ENCODE data around the gene CPA1.
"Not testable (repeated sequence)": the region's sequence is repeated elsewhere in the genome, so short reads cannot be mapped to it uniquely, and the experiment has no call there.

Gene CPA1

DNA sequence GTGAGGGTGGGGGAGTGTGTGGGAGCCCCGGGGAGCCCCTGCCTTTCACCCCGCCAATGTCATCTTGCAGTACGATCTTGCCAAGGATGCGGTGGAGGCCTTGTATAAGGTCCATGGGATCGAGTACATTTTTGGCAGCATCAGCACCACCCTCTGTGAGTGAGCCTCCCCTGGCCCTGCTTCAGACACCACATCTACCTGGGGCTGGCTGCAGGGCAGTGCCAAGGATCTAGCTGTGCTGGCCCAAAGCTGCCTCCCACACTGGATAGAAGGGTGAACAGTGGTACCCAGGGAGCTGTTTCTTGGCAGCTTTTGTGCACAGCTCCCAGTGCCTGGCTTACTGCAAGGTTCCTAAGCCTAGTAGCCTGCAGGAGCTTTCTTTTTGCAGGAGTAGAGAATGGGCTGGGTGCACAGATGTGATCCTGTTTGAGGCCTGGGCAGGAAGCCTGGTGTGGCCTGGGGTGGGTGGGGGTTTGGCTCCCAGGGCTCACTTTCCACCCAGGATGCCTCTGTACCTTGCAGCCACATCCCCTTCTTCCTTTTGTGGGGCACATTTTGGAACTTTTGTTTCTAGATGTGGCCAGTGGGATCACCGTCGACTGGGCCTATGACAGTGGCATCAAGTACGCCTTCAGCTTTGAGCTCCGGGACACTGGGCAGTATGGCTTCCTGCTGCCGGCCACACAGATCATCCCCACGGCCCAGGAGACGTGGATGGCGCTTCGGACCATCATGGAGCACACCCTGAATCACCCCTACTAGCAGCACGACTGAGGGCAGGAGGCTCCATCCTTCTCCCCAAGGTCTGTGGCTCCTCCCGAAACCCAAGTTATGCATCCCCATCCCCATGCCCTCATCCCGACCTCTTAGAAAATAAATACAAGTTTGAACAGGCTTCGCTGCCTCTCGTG, 12.2 kb upstream of the CPA1 start:
- in situ Hi-C loops (cut with HindIII; ENCODE audit: low pct_ligation_motif_present, low pct_unique_long_range_greater_than_20kb, low sequenced_read_pairs) = no loop called here
- DNase-seq = no peak

DNA sequence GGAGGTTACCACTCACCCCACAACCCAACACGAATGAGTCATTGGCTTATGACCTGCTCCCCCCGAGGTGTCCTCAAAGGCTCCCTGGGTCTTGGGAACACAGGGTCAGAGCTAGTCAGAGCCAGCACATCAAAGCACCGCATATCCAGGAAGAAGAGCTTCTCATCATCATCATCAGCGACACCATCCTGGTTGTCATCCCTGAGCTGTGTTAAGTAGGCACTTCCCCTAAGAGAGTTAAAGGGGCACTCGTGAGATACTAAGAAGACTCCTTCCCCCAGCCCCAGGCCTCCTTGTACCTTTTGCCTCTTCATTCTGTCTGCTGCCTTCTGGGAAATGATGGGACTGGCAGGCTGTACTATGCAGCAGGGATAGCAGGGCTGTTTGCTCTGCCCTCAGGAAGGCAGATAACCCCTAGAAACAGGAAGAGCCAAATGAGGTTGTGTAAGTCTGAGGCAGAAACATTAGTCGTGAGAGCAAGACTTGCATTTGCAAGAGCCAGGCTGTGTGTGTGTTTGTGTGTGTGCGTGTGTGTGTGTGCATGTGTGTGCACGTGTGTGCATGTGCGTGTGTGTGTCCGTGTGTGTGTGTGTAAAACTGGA, 11.1 kb upstream of the CPA1 start:
- in situ Hi-C loops (cut with HindIII; ENCODE audit: low pct_ligation_motif_present, low pct_unique_long_range_greater_than_20kb, low sequenced_read_pairs) = no loop called here

DNA sequence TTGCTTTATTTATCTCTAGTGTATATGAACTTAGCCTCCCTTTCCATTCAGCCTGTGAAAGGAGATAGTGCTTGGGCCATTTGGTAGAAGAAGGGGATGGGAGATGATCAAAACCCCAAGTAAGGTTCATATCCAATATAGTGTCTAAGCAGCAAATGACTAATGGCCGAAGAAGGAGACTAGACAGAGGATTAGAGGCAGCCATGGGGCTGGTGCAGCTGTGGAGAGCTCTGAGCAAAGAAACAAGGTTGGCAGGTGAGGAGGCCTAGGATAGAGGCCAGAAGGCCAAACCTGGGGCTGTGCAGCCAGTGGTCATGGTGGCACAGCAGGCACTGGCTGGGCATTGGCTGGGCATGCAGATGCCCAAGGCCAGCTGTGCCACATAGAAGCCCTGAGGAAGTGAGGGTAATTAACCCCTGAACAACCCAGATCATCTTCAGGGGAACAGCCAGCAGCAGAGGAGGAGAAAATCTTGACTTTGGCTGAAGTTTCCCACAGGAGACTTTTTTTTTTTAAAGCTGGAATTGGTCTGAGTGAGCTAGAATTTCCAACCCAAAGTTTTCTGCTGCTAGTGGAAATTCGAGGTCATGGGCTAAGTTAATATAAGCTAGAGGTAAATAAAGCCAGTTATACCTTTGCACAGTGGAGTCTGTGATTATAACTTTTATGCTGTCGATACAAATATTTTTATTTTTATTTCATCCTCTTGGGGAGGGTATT, 10.3 kb upstream of the CPA1 start:
- no peak for DNase-seq
- in situ Hi-C loops (cut with HindIII; ENCODE audit: low pct_ligation_motif_present, low pct_unique_long_range_greater_than_20kb, low sequenced_read_pairs) = no loop called here

More for the DNA sequence above, 11.1 kb upstream of the CPA1 start:
- peak; percentile 18 for DNase-seq

DNA sequence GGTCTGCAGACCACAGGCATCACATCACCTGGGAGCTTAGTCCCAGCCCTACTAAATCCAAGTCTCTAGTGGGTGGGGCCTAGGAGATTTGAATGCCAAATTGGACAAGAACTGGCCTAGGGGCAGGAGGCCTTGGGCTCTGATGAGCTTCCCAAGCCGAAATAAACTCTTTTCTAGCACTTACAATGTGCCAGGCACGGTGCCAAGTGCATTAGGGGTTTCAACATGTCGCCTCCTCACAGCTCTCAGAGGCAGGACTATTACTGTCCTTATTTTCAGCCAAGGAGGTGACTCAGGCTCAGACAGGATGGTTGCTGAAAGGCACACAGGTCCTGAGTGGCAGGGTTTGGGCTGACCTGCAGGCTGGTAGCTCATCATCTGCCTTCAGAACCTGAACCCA, 9.2 kb upstream of the CPA1 start:
- no peak for DNase-seq
- in situ Hi-C loops (cut with HindIII; ENCODE audit: low pct_ligation_motif_present, low pct_unique_long_range_greater_than_20kb, low sequenced_read_pairs) = no loop called here

DNA sequence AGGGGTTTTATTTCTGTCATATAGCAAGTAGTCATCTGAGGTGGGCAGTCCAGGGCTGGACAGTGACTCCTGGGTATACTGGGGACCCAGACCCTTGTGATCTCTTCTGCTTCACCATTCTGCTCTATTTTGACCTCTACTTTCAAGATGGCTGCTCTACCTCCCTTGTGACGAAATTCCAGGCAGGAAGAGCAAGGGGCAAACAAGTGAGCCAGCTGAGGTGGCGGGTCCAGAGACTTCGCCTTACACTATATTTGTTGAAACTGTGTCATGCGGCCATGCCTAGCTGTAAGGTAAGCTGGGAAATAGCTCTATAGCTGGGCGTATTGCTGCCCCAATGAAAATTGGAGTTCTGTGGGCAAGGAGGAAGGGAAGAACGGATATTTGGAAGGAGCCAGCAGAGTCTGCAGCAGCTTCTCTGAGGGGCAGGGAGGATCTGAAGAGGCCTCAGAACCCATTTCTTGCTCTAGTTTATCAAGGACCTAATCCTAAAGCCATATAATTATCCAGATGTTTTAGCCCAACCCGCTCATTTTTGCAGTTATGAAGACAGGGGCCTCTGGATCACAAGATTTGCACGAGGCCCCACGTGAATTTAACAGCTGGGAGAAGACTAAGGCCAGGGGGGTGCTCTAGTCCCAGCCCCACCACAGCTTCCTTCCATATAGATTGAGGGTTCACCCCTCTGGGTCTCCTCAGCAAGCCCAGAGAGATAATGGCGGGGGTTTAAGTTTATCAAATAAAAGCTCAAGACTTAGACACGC, 7.7 kb upstream of the CPA1 start:
- no peak for DNase-seq
- in situ Hi-C loops (cut with HindIII; ENCODE audit: low pct_ligation_motif_present, low pct_unique_long_range_greater_than_20kb, low sequenced_read_pairs) = no loop called here

DNA sequence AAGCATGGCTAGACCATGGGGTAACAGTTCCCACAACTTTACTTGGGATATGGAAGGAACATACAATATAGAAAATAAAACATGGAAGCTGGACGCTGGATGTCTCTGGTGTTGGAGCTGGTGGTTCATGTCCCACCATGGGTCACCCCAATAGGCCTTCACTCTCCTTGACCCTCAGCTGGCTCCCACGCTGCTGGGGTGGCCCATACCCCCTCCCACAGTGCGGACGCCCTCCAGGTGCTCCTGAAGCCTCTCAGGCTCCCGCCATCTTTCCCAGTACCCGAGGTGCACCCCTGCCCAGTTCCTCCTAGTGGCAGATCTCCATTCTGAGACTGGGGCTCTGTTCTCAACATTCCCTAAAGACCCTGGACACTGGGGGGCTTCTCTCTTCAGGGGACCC, 5.8 kb upstream of the CPA1 start:
- no peak for DNase-seq
- in situ Hi-C loops (cut with HindIII; ENCODE audit: low pct_ligation_motif_present, low pct_unique_long_range_greater_than_20kb, low sequenced_read_pairs) = no loop called here

DNA sequence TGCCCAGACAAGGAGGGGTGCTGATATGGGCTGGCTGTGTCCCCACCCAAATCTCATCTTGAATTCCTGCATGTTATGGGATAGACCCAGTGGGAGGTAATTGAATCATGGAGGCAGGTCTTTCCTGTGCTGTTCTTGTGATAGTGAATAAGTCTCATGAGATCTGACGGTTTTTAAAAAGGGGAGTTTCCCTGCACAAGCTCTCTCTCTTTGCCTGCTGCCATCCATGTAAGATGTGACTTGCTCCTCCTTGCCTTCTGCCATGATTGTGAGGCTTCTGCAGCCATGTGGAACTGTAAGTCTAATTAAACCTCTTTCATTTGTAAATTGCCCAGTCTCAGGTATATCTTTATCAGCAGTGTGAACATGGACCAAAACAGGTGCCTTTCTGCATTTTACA, 3.8 kb upstream of the CPA1 start:
- DNase-seq; in situ Hi-C loops (cut with HindIII; ENCODE audit: low pct_ligation_motif_present, low pct_unique_long_range_greater_than_20kb, low sequenced_read_pairs): not testable (repeated sequence)

DNA sequence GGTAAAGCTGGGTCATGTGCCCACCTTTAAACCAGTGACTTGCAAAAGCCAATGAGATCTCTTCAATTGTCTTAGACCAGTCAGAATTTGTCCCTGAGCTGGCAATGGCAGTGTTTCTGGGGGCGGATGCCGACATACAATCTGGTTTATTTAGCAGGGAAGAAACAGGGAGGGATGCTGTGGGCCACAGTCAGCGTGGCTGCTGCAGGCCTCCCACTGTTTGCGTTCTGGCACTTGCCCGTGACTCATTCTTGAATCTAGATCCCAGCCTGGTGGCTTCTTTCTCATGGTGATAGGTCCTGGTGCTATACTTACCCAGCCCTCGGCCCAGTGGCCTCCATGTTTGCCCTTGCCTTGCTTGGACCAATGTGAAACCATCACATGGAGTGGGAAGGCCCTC, 3.1 kb upstream of the CPA1 start:
- in situ Hi-C loops (cut with HindIII; ENCODE audit: low pct_ligation_motif_present, low pct_unique_long_range_greater_than_20kb, low sequenced_read_pairs) = no loop called here
- no peak for DNase-seq

DNA sequence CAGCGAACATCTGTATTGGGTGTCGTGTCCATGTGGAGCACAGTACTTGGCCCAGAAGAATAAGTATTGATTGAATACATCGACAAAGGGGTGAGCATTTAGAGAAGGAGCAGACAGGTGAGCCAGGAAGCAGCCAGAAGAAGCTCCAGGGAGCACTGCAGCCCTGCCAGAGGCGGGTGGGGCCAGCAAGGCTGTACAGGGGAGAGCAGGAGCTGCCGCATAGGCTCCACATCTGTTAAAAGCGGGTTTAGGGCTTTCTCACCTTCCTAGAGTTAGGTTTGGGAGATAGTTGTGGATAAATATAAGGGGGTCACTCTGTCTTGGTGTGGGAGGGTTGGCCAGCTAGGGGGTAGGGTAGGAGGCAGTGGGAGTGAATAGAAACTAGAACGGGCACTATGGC, 1.3 kb upstream of the CPA1 start:
- in situ Hi-C loops (cut with HindIII; ENCODE audit: low pct_ligation_motif_present, low pct_unique_long_range_greater_than_20kb, low sequenced_read_pairs) = no loop called here
- no peak for DNase-seq

DNA sequence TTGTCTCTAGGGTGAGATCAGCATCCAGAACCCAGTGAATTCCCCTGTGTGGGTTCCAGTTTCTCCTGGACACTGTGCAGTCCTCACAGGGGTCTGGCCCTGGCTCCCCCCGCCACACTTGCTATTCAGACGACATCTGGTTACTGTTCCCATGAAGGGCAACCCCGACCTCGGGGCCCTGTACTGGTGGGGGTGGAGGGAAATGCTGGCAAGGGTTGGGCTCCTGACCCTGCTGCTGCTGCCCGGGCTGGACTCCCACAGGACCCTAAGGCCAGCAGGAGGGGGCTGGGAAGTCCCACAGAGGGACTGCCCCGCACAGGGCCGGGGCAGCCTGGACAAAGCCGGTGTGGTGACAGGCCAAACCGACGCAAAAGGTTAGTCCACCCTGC, 768 bp upstream of the CPA1 start:
- no peak for DNase-seq
- in situ Hi-C loops (cut with HindIII; ENCODE audit: low pct_ligation_motif_present, low pct_unique_long_range_greater_than_20kb, low sequenced_read_pairs) = no loop called here

DNA sequence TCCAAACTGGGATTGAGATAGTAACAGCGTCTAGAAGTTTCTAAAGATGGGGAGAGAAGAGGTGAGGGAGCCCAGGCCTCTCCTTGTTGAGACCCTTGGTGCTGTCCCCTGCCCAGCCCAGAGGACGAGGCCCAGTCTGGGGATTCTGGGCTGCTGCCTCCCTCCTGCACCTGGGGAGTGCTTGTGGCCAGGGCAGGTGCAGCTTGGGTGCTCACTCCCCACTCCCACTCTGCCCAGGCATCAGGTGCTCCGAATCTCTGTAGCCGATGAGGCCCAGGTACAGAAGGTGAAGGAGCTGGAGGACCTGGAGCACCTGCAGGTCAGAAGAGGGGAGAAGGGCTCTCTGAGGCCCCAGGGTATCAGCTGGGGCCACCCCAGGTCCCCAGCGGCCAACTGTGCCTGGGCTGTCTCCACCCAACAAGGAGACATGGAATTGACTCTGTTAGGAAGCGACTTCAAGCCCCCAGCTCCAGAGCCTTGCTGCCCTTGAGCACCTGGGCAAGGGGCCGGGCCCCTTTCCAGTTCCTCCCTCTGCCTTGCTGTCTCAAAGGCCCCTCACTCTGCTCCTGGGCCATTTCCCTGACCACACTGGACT, 664 bp downstream of the CPA1 start:
- in situ Hi-C loops (cut with HindIII; ENCODE audit: low pct_ligation_motif_present, low pct_unique_long_range_greater_than_20kb, low sequenced_read_pairs) = no loop called here

DNA sequence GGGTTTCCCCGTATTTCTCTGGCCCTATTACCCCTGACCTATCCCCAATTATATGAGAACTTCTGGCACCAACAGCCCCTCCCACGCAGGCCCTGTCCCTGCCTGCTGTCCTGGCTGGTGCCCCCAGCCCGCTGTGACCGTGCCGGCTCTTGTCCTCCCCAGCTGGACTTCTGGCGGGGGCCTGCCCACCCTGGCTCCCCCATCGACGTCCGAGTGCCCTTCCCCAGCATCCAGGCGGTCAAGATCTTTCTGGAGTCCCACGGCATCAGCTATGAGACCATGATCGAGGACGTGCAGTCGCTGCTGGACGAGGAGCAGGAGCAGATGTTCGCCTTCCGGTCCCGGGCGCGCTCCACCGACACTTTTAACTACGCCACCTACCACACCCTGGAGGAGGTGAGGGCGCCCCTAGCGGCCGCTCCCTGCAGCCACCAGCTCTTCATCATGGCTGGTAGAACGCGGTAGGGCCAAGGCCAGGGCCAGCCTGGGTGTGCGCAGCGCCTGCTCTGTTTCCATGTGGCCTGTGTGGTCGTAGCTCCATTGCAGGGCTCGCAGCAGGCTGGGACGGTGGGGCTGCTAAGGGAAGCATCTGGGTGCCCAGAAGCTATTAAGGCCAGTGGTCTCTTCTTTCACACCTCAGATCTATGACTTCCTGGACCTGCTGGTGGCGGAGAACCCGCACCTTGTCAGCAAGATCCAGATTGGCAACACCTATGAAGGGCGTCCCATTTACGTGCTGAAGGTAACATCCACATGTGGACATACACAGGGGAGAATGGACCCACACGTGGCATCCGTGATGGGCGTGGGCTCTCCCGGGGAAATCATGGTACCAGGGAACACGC, 1.4 kb downstream of the CPA1 start:
- no peak for DNase-seq
- in situ Hi-C loops (cut with HindIII; ENCODE audit: low pct_ligation_motif_present, low pct_unique_long_range_greater_than_20kb, low sequenced_read_pairs) = no loop called here

More for the DNA sequence above, 664 bp downstream of the CPA1 start:
- no peak for DNase-seq

DNA sequence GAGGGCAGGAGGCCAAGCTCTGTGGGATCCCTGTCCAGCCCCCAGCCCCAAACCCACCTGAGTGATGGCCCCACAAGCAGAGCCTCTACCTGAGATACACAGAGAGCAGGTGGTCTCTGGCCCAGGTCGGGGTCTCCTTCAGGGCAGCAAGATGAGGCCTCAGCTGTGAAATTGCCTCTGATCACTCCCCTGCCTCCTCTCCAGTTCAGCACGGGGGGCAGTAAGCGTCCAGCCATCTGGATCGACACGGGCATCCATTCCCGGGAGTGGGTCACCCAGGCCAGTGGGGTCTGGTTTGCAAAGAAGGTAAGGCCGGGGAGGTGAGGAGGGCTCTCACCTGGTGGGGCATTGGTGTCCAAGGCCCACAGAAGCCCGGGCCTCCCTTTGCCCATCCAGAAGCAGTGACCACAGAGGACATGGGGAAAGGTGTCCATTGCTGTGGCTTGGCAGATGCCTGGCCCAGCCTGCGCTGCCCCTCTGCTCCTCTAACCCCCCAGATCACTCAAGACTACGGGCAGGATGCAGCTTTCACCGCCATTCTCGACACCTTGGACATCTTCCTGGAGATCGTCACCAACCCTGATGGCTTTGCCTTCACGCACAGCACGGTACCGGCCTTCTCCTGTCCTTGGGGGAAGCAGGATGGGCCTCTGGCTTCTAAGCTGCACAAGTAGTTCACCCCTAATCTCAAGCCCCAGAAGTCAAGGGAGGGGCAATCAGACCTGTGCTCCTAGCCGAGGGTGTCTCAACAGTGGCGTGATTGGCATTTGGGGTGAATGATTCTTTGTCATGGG, 3.1 kb downstream of the CPA1 start:
- DNase-seq = no peak
- in situ Hi-C loops (cut with HindIII; ENCODE audit: low pct_ligation_motif_present, low pct_unique_long_range_greater_than_20kb, low sequenced_read_pairs) = no loop called here

DNA sequence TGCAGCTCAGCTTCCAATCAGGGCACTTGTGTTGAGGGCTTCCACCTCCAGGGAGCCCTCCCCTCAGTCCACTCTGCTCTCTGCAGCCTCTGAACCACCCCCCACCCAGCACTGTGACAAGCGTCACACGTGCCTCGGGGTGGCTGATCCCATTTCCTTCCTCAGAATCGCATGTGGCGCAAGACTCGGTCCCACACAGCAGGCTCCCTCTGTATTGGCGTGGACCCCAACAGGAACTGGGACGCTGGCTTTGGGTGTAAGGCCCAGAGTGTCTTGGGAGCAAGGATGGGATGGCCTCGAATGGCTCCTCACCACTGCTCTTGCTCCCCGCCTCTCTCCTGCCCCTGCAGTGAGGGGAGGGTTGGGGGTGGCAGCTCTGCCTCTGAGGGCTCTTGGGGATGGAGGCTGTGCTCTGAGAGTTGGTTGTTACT, 4.1 kb downstream of the CPA1 start:
- DNase-seq = no peak
- in situ Hi-C loops (cut with HindIII; ENCODE audit: low pct_ligation_motif_present, low pct_unique_long_range_greater_than_20kb, low sequenced_read_pairs) = no loop called here

DNA sequence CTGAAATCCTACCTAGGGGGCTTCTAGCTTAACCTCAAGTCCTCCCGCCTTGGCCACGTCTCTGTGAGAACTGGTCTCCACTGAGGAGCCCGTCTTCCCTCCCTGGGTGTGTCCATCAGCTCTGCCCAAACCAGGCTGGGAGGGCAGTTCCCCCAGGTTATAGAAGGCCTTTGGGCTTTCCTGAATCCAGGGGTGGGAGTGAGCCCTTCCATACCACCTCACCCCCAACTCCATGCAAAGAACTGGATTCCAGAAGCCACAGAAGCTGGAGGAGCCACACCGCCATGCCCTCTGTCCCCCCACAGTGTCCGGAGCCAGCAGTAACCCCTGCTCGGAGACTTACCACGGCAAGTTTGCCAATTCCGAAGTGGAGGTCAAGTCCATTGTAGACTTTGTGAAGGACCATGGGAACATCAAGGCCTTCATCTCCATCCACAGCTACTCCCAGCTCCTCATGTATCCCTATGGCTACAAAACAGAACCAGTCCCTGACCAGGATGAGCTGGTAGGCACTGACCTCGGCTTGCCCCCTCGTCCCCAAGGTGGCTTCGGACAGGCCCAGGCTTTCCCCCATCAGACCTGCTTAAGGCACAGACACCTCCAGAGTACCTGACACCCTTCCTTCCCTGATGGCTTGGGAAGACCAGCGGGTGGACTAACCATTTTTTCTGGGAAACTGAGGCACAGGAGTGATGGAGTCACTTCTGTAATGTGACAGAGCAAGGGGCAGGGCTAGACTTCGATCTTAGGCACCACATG, 4.7 kb downstream of the CPA1 start:
- DNase-seq = no peak
- in situ Hi-C loops (cut with HindIII; ENCODE audit: low pct_ligation_motif_present, low pct_unique_long_range_greater_than_20kb, low sequenced_read_pairs) = no loop called here

DNA sequence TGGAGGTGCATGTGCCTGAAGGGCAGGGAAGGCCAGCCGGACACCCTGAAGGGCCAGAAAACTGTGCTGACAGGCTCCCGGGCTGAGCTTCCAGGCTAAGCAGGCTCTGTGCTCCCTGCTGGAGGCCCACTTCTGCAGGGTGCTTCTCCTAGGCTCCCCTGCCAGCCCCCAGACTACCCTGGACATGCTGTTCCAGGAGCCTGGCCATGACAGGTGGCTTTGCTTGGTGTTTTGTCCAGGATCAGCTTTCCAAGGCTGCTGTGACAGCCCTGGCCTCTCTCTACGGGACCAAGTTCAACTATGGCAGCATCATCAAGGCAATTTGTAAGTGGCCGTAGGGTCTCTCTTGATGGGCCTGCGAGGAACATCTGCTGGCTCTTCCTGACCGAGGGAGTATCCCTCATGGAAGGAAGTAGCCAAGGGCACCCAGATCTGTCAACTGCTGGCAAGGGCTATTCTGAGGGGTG, 5.3 kb downstream of the CPA1 start:
- DNase-seq = no peak
- in situ Hi-C loops (cut with HindIII; ENCODE audit: low pct_ligation_motif_present, low pct_unique_long_range_greater_than_20kb, low sequenced_read_pairs) = no loop called here

All from ACHN (cell line).